HG03432 (cell line): ENCODE results near the gene STRADA.
A peak's percentile ranks its signal among the peaks of the same experiment; 100 is the strongest.

Source experiments
- ATAC-seq: cut with Tn5 transposase; IDR thresholded peaks from one replicate; pipeline ENCODE4 v1.9.1; 2021; ENCODE audit warnings: mild to moderate bottlenecking, moderate library complexity; ENCODE audit not compliant: unreplicated experiment

The STRADA gene

GRCh38 chr17:63701868-63702720 is 39.5 kb downstream of the STRADA start:
- no peak for ATAC-seq

GRCh38 chr17:63701456-63701820 is 40.2 kb downstream of the STRADA start:
- ATAC-seq = no peak

- no peak for ATAC-seq
Measured at GRCh38 chr17:63700528-63701455, 40.8 kb downstream of the STRADA start.

- ATAC-seq = peak; percentile 23
Measured at GRCh38 chr17:63699638-63700527, 41.7 kb downstream of the STRADA start, which contains the start of gene LIMD2. TSS of gene LIMD2 (minus strand) at chr17:63700125. CDS start at chr17:63699298, 827 bp downstream.

GRCh38 chr17:63698886-63699637 is 42.5 kb downstream of the STRADA start:
- ATAC-seq = peak; percentile 31

- ATAC-seq = no peak
Measured at GRCh38 chr17:63698381-63698885, 43.2 kb downstream of the STRADA start.

DNA sequence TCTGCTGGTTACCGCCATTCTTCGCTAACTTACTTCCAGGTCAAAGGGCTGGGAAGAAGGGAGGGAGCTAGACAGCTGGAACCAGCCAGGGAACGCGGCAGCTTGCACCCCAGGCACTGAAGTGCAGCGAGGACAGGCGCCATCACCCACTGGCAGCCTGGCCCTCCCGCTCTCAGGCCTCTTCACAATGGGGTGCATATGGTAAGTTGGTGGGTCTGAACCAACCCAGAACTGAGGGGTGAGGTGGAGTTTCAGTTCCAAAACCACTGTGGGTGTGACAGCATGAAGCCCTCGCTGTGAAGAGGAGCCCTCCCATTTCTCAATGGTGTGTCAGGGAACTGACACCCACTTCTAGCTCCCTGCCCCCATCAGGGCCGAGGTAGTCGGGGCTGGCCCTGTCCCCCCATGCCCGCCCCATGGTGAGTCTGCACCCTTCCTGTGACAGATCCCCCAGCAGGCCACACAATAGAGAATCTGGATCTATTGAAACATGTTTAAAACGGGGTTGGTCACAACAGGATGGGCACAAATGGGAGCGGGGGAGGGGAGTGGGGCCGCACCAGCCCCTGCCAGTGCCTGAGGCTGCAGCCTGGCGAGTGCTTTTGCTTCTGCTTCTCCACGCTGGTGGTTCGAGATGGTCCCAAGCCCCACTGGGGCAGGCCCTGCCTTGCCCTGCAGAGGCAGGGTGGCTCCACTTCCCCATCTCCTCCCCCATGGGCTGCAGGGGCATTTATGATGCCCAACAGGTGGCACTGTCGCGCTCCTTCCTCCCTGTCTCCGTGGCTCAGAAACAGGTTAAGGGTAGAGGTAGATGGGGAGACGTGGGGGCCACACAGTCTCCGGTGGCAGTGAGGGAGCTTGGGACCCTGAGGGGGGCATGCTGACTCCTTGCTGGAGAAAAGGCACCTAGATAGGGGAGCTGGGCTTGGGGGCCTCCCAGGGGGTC is 44.0 kb downstream of the STRADA start:
- ATAC-seq = peak; percentile 24

DNA sequence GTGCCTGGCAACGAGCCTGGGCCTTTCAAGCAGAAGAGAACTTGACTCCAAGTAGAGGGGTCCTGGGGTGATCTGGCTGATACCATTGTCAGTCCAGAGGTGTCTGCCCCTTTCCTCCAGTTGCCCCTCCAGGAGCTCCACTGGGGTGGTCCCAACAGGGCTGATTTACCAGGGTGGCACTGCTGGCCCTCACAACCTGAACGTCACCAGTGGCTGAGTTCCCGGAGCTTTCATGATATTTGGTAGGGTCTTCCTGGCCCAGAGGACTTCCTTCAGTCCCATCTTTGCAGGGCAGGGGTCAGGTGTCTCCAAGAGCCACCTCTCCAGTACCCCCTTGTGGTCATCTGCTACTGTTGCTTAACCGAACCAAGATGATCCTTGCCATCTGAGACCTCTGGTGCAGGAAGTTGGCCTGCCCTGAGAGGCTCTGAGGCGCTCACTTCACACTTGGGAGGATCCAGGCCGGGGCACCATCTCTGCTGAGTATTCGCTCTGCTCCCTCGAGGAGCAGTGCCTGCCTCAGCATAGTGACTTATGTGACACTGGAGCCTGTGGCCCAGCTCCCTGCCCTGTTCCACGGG is 45.1 kb downstream of the STRADA start:
- ATAC-seq = no peak

- ATAC-seq = no peak
Measured at GRCh38 chr17:63695889-63696288, 45.7 kb downstream of the STRADA start.

DNA sequence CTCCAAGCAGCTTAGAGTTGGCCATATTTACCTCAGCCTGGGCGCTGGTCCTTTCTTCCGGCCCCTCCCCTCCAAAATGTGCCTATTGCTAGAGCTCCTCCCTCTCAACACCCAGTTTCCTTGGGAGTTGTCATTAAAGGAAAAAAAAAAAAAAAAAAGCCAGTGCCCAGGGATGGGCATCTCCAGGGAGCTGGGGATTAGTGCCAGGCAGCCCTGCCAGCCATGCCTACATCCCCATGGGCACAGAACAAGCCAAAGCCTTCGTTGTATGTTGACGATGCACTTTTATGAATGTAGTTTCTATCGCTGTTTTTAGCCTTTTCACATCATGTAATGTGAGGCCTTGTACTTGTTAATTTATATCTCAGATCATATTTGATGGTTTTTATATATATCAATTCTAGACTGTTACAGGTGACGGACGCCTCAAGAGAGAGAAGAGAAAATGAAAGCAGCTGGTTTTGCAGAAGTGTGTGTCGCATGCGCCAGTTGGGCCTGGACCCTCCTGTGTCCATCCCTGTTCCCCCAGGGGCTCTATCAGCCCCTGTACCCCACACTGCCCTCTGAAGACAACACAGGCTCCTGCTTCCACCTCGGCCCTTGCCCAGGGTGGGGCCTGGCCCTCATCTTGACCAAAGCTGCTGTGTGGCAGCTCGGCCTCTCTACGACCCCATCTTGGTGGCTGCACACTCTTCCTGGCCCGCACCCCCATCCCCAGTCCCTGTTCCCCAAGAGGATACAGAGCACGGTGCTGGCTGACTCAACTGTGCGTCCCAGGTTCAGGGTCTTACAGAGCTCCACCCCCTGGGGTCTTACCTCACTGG is 46.4 kb downstream of the STRADA start:
- no peak for ATAC-seq

DNA sequence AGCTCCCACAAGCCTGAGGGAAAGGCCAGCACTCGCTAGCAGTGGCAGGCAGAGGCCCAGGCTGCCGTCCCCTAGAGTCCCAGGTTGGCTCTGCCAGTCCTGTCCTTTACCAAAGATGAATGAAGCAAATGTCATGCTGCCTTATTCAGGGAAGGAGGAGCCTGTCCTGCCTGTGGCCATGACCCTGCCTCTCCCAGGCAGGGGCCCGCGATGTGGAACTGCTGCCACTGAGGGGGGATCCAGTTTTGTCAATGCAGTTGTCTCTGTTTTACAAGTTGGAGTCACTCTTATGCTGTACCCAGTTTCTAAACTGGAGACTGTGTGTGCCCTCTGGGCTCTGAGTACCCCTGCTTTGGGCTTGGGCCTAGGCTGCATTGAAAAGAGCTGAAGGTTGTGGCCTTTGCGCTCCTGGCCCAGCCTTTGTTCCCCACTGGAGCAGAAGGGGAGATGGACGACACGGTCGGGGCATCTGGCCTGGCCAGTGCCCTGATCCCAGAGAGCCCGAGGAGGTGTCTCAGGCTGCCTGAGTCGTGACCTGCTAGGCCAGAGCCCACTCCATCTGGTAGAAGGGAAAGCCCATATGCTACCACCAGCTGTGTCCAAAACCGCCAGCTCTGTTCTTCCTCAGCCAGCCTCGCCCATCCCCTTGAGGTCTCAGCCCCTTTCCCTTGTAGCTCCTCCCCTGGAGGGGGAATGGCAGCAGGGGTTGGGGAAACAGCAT is 47.2 kb downstream of the STRADA start:
- ATAC-seq = no peak

DNA sequence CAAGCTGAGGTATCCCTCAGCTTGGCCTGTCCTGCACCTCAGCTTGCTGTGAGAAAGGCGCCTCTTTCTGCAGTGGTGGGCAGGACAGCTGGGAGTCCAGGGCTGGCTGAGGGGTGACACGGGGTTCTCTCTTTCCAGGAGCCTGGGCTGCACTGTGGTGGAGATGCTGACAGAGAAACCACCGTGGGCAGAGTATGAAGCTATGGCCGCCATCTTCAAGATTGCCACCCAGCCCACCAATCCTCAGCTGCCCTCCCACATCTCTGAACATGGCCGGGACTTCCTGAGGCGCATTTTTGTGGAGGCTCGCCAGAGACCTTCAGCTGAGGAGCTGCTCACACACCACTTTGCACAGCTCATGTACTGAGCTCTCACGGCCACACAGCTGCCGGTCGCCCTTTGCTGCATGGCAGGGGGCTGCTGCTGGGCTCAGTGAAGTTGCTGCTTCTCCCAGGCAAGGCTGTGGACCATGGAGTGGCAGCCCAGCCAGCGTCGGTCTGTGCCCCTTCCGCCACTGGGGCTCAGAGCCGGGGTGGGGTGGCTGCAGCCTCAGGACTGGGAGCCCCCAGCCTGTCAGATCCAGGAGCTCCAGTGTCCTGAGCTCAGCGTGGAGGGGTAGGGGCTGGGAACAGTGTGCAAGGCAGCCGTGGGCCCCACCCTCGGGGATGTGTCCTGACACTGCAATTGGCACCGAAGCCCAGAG is 48.0 kb downstream of the STRADA start:
- ATAC-seq = no peak

DNA sequence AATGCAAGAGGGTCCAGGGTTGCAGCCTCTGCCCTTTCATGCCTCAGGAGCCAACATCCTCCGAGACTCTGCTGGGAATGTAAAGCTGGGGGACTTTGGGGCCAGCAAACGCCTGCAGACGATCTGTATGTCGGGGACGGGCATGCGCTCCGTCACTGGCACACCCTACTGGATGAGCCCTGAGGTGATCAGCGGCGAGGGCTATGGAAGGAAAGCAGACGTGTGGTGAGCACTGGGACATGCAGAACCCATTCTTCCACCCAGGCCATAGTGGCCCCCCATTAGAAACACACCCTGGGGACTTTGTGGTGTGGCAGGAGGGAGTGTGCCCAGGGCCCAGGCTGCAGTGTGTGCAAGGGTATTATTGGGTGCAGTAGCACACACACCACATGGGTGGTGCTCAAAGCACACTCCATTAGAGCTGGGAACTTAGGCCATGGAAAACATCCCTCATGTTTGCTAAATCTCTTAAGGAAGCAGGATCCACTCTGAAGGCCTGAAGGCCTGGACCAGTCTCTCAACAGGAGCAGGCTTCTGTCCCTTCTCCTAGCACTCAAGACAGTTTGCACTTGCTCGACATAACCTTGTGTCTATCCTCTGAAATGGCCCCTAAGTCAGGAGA is 49.3 kb downstream of the STRADA start:
- no peak for ATAC-seq

- ATAC-seq = no peak
Measured at GRCh38 chr17:63689479-63689878, 52.1 kb downstream of the STRADA start.

GRCh38 chr17:63688396-63689020 is 53.1 kb downstream of the STRADA start:
- ATAC-seq = no peak
